Stomach (tissue), 4 donors: Measurements from ENCODE around the gene ZNF598.

Source experiments
- EP300 ChIP-seq: sonication (generic); formaldehyde crosslinking; IDR thresholded peaks from one replicate; pipeline ENCODE4 v1.6.1; 2017; ENCODE audit warnings: antibody characterized with exemption
- POLR2A ChIP-seq, 4 donors: fragments of 450-650 bp; IDR thresholded peaks; one replicate each; pipeline ENCODE4 v1.6.1; 2016; ENCODE audit warnings: antibody characterized with exemption in 4 of 4, control low read depth in 2 of 4, mild to moderate bottlenecking in 1 of 4, moderate library complexity in 1 of 4
- POLR2AphosphoS5 ChIP-seq, 3 donors: sonication (generic); formaldehyde crosslinking; IDR thresholded peaks; one replicate each; pipeline ENCODE4 v1.6.1; 2016; ENCODE audit warnings: antibody characterized with exemption in 3 of 3
- TF ChIP-seq, protein P1 (sequence below), 7 experiments: fragments of 450-650 bp in 4 of 7; fragments of 200-600 bp in 3 of 7; sonication (generic) in 3 of 7; IDR thresholded peaks; one replicate each; pipeline ENCODE4 v1.5.1; 2016 to 2019; ENCODE audit warnings: antibody characterized with exemption in 7 of 7, control low read depth in 2 of 7, mild to moderate bottlenecking in 1 of 7

DNA sequence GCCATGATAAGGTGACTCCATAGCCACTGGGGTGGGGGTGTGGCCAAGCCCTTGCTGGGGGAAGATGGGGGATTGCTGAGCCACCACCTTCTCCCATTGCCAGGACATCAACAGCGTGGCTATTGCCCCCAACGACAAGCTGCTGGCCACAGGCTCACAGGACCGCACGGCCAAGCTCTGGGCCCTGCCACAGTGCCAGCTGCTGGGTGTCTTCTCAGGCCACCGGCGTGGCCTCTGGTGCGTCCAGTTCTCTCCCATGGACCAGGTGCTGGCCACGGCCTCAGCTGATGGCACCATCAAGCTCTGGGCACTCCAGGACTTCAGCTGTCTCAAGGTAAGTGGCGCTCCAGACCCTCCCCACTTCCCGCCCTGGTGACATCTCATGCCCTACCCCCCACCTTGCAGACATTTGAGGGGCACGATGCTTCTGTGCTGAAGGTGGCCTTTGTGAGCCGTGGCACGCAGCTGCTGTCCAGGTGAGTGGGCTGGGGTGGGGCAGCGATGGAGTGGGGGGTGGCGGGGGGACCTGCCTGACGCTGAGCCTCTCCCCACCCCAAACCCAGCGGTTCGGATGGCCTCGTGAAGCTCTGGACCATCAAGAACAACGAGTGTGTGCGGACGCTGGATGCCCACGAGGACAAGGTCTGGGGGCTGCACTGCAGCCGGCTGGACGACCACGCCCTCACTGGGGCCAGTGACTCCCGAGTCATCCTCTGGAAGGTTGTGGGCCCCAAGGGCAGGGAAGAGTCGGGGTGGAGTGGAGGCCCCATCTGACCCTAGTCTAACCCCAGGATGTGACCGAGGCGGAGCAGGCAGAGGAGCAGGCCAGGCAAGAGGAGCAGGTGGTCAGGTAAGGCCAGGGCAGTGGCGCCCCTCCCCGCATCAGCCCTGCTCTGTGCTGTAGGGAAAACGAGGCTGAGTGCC, 32.4 kb downstream of the ZNF598 start:
- TF ChIP-seq, protein P1, sequence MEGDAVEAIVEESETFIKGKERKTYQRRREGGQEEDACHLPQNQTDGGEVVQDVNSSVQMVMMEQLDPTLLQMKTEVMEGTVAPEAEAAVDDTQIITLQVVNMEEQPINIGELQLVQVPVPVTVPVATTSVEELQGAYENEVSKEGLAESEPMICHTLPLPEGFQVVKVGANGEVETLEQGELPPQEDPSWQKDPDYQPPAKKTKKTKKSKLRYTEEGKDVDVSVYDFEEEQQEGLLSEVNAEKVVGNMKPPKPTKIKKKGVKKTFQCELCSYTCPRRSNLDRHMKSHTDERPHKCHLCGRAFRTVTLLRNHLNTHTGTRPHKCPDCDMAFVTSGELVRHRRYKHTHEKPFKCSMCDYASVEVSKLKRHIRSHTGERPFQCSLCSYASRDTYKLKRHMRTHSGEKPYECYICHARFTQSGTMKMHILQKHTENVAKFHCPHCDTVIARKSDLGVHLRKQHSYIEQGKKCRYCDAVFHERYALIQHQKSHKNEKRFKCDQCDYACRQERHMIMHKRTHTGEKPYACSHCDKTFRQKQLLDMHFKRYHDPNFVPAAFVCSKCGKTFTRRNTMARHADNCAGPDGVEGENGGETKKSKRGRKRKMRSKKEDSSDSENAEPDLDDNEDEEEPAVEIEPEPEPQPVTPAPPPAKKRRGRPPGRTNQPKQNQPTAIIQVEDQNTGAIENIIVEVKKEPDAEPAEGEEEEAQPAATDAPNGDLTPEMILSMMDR (IDR thresholded peaks at IDR 0.05): no peak
- TF ChIP-seq POLR2AphosphoS5 (IDR thresholded peaks at IDR 0.05) (no peak), EP300 (no peak), POLR2A (IDR thresholded peaks at IDR 0.05) (no peak)
